GM12874 (cell line): ENCODE data around the gene KDM2A.

ENCODE experiments used
- CTCF ChIP-seq: IDR thresholded peaks from 2 replicates; pipeline ENCODE4 v1.5.1; 2011; ENCODE audit warnings: low read depth, mild to moderate bottlenecking, control low read depth, low read length, moderate library complexity; ENCODE audit not compliant: insufficient read depth

KDM2A gene

GRCh38 chr11:67117672-67118180 is 1.3 kb upstream of the KDM2A start:
- TF ChIP-seq CTCF = no peak

- no peak for TF ChIP-seq CTCF
Observed at GRCh38 chr11:67118181-67118766, 789 bp upstream of the KDM2A start.

- peak; percentile 28; the same call in 1 of the 2 replicates for TF ChIP-seq CTCF
Observed at GRCh38 chr11:67119585-67120391, 725 bp downstream of the KDM2A start.

- TF ChIP-seq CTCF = no peak
Observed at GRCh38 chr11:67120456-67120855, 1.4 kb downstream of the KDM2A start.

GRCh38 chr11:67120881-67121710 is 2.0 kb downstream of the KDM2A start:
- TF ChIP-seq CTCF = no peak

GRCh38 chr11:67126986-67127385 is 7.9 kb downstream of the KDM2A start:
- TF ChIP-seq CTCF = no peak

GRCh38 chr11:67136156-67136555 is 17.1 kb downstream of the KDM2A start:
- no peak for TF ChIP-seq CTCF
